ENCODE measurements around the gene SCARB1. TPM values are rescaled to one million over a fixed set of nuclear protein-coding genes. Genes with fewer than 3 reads are reported as not detected.

The SCARB1 gene
- total RNA-seq, 1 experiment from 2014 or later = 68.3 TPM

- POLR2A ChIA-PET = no interaction called here
- ATAC-seq = no peak
Observed at GRCh38 chr12:124756166-124756565, 107.5 kb downstream of the SCARB1 start.

More at GRCh38 chr12:124756166-124756565, 107.5 kb downstream of the SCARB1 start:
- no peak for DNase-seq (ENCODE audit: low spot score)
- H3K9me3 Mint-ChIP-seq = peaks cover 29% of the 10 kb centered on the region
- TF ChIP-seq CTCF (IDR thresholded peaks at IDR 0.05) = no peak
- TF ChIP-seq, protein P1, sequence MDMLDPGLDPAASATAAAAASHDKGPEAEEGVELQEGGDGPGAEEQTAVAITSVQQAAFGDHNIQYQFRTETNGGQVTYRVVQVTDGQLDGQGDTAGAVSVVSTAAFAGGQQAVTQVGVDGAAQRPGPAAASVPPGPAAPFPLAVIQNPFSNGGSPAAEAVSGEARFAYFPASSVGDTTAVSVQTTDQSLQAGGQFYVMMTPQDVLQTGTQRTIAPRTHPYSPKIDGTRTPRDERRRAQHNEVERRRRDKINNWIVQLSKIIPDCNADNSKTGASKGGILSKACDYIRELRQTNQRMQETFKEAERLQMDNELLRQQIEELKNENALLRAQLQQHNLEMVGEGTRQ (CRISPR knock-in tag; IDR thresholded peaks at IDR 0.05) = no peak
- TF ChIP-seq, protein P2, sequence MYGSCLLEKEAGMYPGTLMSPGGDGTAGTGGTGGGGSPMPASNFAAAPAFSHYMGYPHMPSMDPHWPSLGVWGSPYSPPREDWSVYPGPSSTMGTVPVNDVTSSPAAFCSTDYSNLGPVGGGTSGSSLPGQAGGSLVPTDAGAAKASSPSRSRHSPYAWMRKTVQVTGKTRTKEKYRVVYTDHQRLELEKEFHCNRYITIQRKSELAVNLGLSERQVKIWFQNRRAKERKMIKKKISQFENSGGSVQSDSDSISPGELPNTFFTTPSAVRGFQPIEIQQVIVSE (CRISPR knock-in tag; IDR thresholded peaks at IDR 0.05; ENCODE audit: borderline replicate concordance) = no peak
- no peak for TF ChIP-seq ZNF423 (CRISPR knock-in tag; IDR thresholded peaks at IDR 0.05)
- no peak for TF ChIP-seq ZMAT4 (CRISPR knock-in tag; IDR thresholded peaks at IDR 0.05)
- TF ChIP-seq JAZF1 (CRISPR knock-in tag; IDR thresholded peaks at IDR 0.05) = no peak
- TF ChIP-seq FOXK1 (CRISPR knock-in tag; IDR thresholded peaks at IDR 0.05) = no peak
- no peak for TF ChIP-seq SMAD4 (CRISPR knock-in tag; IDR thresholded peaks at IDR 0.05)
- no peak for TF ChIP-seq NFATC4 (CRISPR knock-in tag; IDR thresholded peaks at IDR 0.05)
- TF ChIP-seq FOXP4 (CRISPR knock-in tag; IDR thresholded peaks at IDR 0.05) = no peak
- TF ChIP-seq ERG (CRISPR knock-in tag; IDR thresholded peaks at IDR 0.05) = no peak
- TF ChIP-seq, protein P3, sequence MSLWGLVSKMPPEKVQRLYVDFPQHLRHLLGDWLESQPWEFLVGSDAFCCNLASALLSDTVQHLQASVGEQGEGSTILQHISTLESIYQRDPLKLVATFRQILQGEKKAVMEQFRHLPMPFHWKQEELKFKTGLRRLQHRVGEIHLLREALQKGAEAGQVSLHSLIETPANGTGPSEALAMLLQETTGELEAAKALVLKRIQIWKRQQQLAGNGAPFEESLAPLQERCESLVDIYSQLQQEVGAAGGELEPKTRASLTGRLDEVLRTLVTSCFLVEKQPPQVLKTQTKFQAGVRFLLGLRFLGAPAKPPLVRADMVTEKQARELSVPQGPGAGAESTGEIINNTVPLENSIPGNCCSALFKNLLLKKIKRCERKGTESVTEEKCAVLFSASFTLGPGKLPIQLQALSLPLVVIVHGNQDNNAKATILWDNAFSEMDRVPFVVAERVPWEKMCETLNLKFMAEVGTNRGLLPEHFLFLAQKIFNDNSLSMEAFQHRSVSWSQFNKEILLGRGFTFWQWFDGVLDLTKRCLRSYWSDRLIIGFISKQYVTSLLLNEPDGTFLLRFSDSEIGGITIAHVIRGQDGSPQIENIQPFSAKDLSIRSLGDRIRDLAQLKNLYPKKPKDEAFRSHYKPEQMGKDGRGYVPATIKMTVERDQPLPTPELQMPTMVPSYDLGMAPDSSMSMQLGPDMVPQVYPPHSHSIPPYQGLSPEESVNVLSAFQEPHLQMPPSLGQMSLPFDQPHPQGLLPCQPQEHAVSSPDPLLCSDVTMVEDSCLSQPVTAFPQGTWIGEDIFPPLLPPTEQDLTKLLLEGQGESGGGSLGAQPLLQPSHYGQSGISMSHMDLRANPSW (CRISPR knock-in tag; conservative IDR thresholded peaks at IDR 0.05; ENCODE audit: low read depth) = no peak
- no peak for TF ChIP-seq ZNF138 (CRISPR knock-in tag; conservative IDR thresholded peaks at IDR 0.05)
- no peaks in the 10 kb centered on the region; the same call in none of the 2 replicates for H3K27me3 Mint-ChIP-seq (ENCODE audit: low read depth)
- H3K27ac Mint-ChIP-seq = no peak overlapping the region
- CTCF ChIA-PET = interaction anchor here (1.0 to 2.0 kb wide), 6 partner anchors 12 to 278 kb away, joined by 3 to 7 read pairs (median 4); no protein-coding TSS in a partner anchor
- H3K36me3 Mint-ChIP-seq = peaks cover 28% of the 10 kb centered on the region
- no peak overlapping the region for H3K4me3 Mint-ChIP-seq
- peaks cover 25% of the 10 kb centered on the region for H3K4me1 Mint-ChIP-seq

All from WTC11 (cell line).